Measurements from ENCODE around the gene PRDM16.

Gene PRDM16

DNA sequence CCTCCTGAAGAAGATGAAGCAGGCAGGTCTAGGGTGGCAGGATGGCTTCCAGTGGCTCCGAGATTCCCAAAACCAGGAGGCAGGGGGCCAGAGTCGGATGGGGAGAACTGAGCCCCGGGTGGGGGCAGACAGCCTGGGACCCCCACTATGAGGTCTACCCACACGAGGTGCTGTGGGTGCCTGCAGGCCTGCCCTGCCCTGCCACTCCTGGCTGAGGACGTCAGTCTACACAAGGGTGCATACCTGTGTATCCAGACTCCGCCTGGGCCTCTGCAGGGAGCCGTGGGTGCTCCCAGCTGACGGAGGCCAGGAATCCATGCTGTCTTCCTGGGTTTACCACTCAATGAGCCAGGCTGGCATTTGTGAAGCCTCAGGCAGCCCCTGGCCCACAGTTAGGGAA is 80.3 kb downstream of the PRDM16 start:
- no peak for DNase-seq
- TF ChIP-seq GATA1 (IDR thresholded peaks at IDR 0.05; ENCODE audit: low read depth, low read length) (no peak), POLR2A (IDR thresholded peaks at IDR 0.05; ENCODE audit: low read length) (no peak)

DNA sequence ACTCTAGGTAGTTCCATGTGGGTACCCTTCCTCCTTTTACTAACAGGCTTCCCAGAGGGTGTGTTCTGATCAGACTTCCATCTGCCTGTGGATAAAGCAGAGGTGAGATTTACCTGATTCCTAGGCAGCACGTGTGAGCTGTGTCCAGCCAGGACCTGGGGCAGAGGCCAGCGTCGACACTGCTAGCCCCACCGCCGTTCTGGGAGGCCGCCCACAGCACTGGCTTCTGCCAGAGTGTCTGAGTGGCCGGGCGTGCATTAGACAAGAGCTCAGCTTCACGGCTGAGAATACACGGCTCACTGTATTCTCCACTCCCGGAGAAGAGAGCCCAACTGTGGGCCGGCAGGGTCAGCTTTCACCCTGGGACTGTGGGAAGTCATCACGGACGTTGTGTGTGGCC is 82.5 kb downstream of the PRDM16 start:
- no peak for TF ChIP-seq POLR2A (IDR thresholded peaks at IDR 0.05; ENCODE audit: low read length)
- TF ChIP-seq GATA1 (IDR thresholded peaks at IDR 0.05; ENCODE audit: low read depth, low read length) = no peak
- no peak for DNase-seq

DNA sequence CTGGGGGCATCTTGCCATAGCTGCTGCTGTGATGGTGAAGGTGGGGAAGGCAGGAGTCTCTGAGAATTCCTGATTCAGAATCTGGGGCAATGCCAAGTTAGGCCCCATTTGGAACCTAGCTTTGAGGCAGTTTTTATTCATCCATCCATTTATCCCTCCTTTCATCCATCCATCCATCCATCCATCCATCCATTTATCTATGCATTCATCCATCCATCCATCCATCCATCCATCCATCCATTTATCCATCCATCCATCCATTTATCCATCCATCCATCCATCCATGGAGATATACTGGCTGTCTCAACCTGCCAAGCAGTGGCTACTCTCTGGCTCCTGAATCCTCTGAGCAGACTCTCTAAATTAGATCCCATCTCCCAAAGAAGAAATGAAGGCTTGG is 83.1 kb downstream of the PRDM16 start:
- DNase-seq = no peak
- TF ChIP-seq POLR2A (IDR thresholded peaks at IDR 0.05; ENCODE audit: low read length) = no peak
- no peak for TF ChIP-seq GATA1 (IDR thresholded peaks at IDR 0.05; ENCODE audit: low read depth, low read length)

DNA sequence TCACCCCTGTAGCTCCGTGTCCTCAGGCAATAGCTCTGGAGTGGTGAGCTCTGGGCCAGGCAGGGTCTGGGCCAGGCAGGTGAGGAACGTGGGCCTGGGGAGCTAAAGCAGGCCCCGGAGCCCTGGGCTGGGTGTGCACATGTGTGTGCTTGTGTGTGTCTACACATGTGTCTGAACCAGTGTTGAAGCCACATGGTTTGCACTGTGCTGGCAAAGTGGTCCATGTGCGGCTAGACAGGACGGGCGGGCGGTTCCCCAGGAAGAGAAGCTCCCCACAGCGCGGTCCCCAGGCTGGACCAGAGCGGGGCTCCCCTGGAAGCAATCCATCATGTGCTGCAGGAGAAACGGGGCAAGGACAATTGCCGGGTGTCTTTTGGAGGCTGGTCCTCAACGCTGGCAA is 84.2 kb downstream of the PRDM16 start:
- TF ChIP-seq GATA1 (IDR thresholded peaks at IDR 0.05; ENCODE audit: low read depth, low read length) (no peak), POLR2A (IDR thresholded peaks at IDR 0.05; ENCODE audit: low read length) (no peak)
- DNase-seq = no peak

DNA sequence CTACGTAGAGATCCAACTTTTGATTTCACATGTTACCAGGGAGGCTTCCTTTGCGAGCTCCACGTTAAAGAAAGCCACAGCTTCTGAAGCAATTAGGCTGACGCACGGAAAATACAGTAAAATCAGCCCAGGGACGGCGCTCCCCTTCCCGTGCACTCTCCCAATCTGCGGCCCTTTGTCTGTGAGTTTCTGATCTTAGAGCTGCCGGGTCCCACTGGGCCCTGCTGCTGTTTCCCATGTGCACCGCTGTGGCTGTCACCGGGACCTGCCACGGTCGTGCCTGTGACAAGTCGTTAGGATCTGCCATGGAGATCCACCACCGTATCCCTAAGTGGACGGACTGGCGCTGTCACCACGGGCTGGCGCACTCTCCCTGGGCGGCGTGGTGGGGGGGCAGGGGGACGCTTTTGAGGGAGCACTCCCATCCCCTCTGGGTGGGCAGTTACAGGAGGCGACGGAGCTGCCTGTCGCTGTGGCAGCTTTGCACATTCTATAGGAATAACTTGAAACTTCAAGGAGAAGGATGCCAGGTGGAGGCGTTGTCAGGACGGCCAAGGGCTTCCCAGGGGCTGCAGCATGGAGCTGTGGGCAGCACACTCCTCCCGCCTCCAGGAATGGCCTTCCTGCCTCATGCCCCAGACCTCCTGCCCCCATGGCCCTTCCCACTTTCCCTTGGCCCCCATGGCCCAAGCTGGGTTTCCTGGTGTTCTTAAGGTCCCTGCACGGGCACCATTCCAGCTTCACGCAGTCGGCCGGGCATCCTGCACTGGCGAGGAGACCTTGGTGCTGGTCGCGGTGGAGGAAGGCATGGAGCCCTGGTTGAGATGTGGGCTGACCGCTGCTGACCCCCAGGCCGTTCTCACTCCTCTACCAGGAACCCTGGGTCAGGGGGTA is 85.1 kb downstream of the PRDM16 start:
- TF ChIP-seq GATA1 (IDR thresholded peaks at IDR 0.05; ENCODE audit: low read depth, low read length) (no peak), POLR2A (IDR thresholded peaks at IDR 0.05; ENCODE audit: low read length) (no peak)
- no peak for DNase-seq

DNA sequence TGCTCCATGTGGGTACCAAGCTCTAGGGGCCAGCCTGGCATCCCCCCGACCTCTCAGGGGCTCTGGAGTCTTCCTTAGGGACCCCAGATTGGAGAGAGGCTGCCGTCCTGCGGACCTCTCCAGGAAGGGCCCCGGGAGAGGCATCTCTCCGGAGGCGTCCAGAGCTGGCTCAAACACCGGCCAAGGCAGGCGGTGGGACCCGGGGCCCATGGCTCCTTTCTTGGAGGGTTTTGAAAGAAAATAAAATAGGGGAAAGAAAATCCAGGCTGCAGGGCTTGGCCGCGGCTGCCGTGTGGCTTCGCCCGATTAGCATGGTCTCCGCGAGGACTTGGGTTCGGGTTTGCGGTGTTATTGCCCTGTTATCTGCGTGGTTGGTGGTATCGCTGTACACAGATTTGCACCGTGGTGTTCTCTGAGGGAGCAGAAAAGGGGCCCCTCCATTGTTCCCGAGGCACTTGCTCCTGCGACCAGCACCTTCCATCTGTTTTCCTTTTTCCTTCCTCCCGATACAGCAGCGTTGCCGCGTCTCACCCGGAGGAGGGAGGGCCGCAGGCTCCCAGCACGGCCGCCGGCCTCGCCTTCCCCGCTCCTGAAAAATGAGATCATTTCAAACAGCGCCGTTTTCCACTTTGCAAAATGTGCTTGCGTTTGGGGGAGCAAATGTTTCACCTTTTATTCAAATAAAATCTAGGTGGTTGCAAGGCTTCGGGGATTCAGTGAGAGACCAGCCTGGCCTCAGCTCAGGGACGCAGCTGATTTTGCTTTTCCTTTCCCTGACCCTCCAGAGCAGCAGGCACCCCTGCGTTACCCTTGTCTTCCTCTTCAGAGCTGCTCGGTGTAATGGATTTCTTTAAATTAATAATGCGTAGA is 86.3 kb downstream of the PRDM16 start:
- TF ChIP-seq GATA1 (IDR thresholded peaks at IDR 0.05; ENCODE audit: low read depth, low read length) (no peak), POLR2A (IDR thresholded peaks at IDR 0.05; ENCODE audit: low read length) (no peak)
- no peak for DNase-seq

DNA sequence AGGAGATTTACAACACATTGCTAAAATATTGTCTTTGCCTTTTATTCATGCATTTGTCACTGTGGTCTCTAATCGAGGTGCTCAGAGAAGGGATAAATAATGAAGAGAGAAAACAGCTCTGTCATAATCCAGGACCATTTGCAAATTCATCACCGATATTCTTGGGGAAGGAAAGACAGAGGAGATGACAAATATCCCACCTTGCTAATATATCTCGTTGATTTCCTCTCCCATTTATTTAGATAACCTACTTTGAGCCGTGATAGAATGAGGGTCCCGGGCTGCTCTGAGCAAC is 86.9 kb downstream of the PRDM16 start:
- no peak for DNase-seq
- TF ChIP-seq GATA1 (IDR thresholded peaks at IDR 0.05; ENCODE audit: low read depth, low read length) (no peak), POLR2A (IDR thresholded peaks at IDR 0.05; ENCODE audit: low read length) (no peak)

DNA sequence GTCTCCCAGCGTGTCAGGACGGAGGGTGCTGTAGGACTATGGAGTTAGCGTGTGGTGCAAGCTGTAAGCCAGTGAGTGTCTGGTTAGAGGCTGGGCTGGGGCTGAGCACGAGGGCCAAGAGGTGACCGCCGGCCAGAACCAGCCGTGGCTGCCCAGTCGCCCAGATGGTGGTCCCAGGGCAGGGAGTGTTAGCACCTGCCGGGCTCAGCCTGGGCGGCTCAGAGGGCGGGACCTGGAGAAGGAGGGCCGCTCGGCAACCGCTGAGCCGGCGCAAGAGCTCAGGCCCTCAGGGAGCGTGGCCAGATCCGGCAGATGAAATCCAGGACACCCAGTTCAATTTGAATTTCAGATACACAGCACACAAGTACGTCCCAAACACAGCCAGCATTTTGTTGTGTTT is 87.9 kb downstream of the PRDM16 start:
- TF ChIP-seq GATA1 (IDR thresholded peaks at IDR 0.05; ENCODE audit: low read depth, low read length) (no peak), POLR2A (IDR thresholded peaks at IDR 0.05; ENCODE audit: low read length) (no peak)

DNA sequence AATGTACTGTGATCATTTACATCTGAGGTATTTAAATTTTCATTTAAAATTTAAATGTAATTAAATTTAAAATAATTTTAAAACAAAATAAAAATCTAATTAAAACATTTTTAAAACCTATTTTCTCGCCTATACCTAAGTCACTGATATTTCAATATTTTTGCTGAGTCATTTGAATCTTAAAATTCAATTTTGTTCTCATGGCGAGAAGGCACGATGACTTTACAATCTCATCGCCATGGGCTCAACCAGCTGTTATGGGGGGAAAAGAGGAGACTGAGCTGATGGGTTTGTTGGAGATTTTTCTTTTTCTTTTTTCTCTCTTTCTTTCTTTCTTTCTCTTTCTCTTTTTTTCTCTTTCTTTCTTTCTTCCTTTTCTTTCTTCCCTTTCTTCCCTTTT is 89.3 kb downstream of the PRDM16 start:
- no peak for DNase-seq
- no peak for TF ChIP-seq GATA1 (IDR thresholded peaks at IDR 0.05; ENCODE audit: low read depth, low read length)
- TF ChIP-seq POLR2A (IDR thresholded peaks at IDR 0.05; ENCODE audit: low read length) = no peak

More for the DNA sequence above, 87.9 kb downstream of the PRDM16 start:
- DNase-seq = no peak

DNA sequence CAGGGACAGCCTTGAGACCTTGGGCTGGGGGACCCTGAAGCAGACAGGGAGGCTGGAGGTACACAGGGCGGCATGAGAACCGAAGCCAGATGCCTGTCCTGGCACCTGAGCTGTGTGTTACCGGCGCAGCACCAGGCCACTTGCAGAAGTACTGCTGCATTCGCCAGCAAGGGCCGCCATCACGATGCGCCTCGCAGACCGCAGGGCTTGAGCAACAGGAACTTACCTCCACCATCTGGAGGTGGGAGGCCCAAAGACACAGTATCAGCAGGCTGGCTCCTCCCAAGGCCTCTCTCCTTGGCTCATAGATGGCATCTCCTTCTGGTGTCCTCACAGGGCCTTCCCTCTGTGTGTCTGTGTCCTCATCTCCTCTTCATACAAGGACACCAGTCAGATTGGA is 90.1 kb downstream of the PRDM16 start:
- TF ChIP-seq POLR2A (IDR thresholded peaks at IDR 0.05; ENCODE audit: low read length) = no peak
- TF ChIP-seq GATA1 (IDR thresholded peaks at IDR 0.05; ENCODE audit: low read depth, low read length) = no peak
- no peak for DNase-seq

DNA sequence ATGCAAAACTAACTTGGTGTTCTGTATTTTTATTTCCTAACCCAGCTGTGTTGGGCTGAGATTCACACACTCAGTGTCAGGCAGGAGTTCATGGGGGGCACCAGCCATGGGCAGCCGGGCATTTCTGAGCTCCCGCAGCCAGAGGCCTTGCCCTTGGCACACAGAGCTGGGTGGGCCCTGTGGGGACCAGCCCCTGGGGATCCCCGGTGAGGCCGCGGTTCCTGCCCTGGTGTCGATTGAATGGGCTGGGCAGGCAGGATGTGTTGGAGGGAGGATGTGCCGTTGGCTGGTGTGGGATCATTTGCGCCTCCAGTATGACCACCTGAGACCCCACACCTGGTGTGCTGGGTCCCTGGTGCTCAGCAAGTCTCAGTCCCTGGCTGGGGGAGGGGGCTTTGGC is 91.0 kb downstream of the PRDM16 start:
- no peak for DNase-seq
- TF ChIP-seq GATA1 (IDR thresholded peaks at IDR 0.05; ENCODE audit: low read depth, low read length) = no peak
- no peak for TF ChIP-seq POLR2A (IDR thresholded peaks at IDR 0.05; ENCODE audit: low read length)

DNA sequence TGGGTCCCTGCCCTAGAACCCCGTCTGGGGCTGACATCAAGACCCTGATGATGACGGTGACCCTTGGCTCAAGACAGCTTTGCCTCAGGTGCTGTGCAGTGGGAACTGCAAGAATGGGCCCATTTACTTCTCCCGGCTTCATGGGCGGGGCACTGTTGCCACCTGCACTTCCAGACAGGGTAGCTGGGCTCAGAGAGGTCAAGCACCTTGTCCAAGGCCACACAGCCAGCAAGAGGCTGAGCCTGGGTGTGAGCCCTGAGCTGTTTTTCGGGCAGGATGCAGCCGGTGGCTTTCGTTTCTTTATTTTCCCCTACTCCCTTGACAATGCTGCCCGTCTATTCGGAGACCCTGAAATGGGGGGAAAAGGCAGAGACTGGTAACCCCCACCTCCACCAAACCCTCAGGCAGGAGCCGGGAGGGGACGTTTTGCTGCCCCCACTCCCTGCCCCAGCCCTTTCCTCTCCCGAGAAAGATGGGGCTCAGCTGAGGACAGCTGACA is 91.7 kb downstream of the PRDM16 start:
- TF ChIP-seq GATA1 (IDR thresholded peaks at IDR 0.05; ENCODE audit: low read depth, low read length) (no peak), POLR2A (IDR thresholded peaks at IDR 0.05; ENCODE audit: low read length) (no peak)
- no peak for DNase-seq

DNA sequence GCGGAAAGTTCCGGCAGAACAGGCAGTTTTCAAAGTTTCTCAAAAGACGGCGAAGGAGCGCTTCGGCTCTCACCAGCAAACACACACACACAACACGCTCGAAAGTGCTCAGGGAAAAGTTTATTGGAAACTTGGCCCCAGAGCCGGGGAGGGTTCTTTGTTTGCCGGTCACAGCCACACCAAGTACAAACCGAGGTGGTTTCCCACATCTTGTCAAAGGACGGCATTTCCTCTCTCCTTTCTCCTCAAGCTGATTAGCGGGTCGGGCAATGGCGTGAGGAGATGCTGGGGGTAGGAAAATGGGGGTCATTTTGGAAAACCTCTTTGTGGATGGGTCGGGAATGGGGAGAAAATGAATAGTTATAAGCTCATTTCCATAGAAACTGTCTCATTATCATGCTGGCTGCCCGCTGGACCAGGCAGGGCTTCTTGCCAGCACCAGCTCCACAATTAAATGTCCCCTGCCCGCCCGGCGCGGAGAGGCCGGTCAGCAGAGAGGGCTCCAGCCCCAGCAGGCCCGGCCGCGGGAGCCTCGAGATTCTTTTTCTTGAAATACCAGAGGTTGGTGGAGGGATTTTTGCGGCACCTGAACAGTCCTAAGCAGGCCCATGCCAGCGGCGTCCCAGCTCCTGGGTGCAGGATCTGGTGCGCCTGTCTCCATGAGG is 92.3 kb downstream of the PRDM16 start:
- TF ChIP-seq GATA1 (IDR thresholded peaks at IDR 0.05; ENCODE audit: low read depth, low read length) (no peak), POLR2A (IDR thresholded peaks at IDR 0.05; ENCODE audit: low read length) (no peak)
- no peak for DNase-seq

DNA sequence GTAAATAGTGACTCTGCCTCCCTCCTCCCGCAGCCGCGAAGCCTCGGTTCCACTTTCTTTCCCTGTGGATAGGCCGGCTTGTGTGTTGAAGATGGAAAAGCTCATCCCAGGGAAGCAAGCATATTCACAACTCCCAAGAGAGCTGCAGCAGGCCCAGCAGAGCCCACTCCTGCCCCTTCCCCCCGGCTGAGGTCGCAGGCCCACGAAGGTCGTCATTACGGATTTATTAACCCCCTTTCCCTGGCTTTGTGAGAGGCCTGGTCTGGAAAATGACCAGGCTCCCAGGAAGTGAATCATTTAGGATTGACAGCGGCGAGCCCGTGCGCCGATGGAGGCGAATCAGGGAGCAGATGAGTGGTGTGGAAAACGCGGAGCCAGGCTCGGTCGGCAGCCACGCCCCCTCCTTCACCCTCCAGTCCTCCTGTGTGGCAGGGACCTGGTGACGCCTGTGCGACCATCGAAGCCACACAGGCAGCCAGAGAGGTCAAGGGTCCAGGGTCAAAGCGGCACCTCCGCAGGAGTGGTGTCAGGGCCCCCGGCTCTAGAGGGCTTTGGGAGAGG is 93.4 kb downstream of the PRDM16 start:
- DNase-seq = no peak
- TF ChIP-seq GATA1 (IDR thresholded peaks at IDR 0.05; ENCODE audit: low read depth, low read length) (no peak), POLR2A (IDR thresholded peaks at IDR 0.05; ENCODE audit: low read length) (no peak)

Data from erythroblast (primary cell).